GM10847 (cell line): ENCODE measurements around the gene ADGRG1.

ENCODE experiments used
- POLR2A ChIP-seq: IDR thresholded peaks from 2 replicates; pipeline ENCODE4 v1.6.1; 2011; ENCODE audit not compliant: insufficient read length; ENCODE audit errors: extremely low read depth

ADGRG1 gene

DNA sequence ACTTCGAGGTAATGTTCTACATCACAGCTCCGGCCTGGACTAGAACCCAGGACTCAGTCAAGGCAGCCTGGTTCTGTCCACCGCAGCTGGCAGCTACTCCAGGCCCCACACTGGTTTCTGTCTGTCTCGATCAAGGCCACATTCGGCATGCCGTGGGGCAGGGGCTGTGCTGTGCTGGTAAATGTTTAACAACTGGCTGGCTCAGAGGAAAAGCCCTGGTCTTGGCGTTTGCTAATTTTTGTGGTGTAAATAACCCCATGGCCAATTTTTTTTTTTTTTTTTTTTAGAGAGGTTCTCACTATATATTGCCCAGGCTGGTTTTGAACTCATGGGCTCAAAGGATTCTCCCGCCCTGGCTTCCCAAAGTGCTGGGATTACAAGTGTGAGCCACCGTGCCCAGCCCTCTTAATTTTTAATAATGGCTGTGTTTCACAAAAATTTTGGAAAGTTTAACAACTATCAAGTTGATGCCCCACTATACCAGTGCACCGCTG, 65.8 kb downstream of the ADGRG1 start:
- TF ChIP-seq POLR2A = no peak

- TF ChIP-seq POLR2A = no peak
These were observed 66.6 kb downstream of the ADGRG1 start, which contains the start of gene DRC7 for GRCh38 chr16:57694725-57695679. Gene DRC7 (plus strand): TSS chr16:57694806. CDS start chr16:57697950, 3,144 bp downstream.

DNA sequence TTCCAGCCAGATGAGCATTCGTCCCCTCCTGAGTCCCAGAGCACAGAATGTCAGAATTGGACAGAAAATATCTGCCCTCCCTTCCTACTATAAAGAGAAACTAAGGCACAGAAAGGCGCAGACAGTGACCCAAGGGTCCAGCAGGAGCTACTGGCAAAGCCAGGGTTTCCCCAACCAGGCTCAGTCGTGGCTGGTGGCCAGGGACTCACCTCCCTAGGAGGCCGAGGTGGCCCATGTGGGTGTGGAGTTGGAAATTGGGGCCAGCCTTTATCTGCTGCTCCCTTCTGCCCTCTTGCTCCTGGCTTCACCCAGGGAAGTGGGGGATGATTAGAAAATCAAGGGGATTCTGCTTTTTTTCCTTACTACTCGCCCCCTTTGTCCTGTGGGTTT, 67.2 kb downstream of the ADGRG1 start:
- TF ChIP-seq POLR2A = no peak

GRCh38 chr16:57696240-57696639, 67.8 kb downstream of the ADGRG1 start:
- no peak for TF ChIP-seq POLR2A

- TF ChIP-seq POLR2A = no peak
These were observed 69.6 kb downstream of the ADGRG1 start for GRCh38 chr16:57697896-57698537.

DNA sequence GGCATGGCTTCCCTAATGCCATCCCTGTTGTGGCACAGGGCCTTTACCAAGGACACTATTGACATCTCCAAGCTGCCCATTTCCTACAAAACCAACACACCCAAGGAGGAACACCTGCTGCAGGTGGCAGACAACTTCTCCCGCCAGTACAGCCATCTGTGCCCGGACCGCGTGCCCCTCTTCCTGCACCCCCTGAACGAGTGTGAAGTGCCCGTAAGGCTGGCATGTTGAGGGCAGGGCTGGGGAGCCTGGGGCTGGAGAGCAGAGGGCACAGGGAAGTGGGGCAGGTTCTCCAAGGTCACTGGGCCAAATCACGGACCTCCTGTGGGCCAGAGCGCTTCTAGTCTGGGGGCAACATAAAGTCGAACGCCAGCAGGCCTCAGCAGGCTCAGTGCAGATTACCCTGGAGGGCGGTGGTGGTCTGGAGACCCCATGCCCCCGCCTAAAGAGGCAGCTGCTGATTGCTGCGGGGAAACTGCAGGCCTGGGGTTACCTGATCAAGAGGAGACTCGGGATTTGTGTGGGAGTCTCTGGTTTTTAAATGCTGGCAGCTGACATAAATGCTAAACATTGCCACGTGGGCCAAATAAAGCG, 70.5 kb downstream of the ADGRG1 start:
- no peak for TF ChIP-seq POLR2A

DNA sequence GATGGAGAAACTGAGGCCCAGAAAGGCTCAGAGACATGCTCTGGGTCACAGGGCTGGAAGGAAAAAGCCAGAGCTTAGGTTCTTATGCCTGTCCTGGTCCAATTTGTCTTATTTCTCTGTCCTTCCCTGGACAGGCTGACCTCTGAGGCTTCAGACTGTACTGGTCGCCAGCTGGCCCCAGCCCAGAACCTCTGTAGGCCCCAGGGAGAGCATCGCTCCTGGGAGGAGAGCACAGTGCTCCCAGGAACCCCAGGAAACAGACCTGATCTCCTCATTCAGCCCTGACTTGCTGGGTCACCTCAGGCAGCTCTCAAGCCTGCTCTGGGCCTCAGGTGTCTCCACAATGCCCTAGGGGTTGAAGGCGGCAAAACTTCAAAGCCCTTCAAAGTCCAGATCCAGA, 71.1 kb downstream of the ADGRG1 start:
- TF ChIP-seq POLR2A = no peak

DNA sequence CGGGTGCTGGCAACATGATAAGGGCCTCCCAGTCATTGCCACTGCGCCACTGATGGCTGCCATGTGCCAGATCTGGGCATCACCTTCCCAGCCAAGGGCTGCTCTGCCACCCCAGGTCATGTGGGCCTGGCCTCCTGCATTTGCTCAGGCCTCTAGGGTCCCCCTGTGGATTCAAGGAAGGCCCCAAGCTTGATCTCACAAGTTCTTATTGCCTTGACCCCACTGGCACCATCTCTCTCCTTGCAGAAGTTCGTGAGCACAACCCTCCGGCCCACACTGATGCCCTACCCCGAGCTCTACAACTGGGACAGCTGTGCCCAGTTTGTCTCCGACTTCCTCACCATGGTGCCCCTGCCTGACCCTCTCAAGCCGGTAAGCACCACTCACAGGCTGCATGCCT, 71.5 kb downstream of the ADGRG1 start:
- no peak for TF ChIP-seq POLR2A

GRCh38 chr16:57700781-57701551, 72.5 kb downstream of the ADGRG1 start:
- no peak for TF ChIP-seq POLR2A

DNA sequence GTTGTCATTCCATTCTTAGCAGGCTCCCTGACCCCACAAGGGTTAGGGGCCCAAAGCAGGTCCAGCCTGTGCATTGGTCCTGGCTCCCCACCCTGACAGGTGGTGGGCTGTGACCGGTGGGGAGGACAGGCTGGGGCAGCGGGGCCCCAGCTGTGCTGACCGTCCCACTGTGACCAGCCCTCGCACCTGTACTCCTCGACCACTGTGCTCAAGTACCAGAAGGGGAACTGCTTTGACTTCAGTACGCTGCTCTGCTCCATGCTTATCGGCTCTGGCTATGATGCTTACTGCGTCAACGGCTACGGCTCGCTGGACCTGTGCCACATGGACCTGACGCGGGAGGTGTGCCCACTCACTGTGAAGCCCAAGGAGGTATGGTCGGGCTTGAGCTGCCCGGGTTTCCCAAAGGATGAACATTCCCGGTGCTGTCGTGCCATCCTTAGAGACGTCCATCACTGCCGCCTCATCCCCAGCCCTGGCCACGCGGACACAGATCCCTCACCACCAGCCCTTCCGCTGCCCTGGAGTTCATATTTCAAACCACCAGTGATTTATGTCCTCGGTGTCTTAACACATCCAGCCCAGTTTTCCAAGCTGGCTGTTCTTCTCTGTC, 73.4 kb downstream of the ADGRG1 start:
- no peak for TF ChIP-seq POLR2A

- no peak for TF ChIP-seq POLR2A
These were observed 75.1 kb downstream of the ADGRG1 start for GRCh38 chr16:57703416-57704010.

GRCh38 chr16:57704011-57704904, 75.8 kb downstream of the ADGRG1 start:
- no peak for TF ChIP-seq POLR2A
